Measurements from ENCODE around the gene TP63. TPM values are rescaled to one million over a fixed set of nuclear protein-coding genes. Genes with fewer than 3 reads are reported as not detected.

Gene TP63
- total RNA-seq, 2 donors from 2014 or later, result 0.31 to 0.35 TPM

GRCh38 chr3:189756582-189757078 is 125.4 kb downstream of the TP63 start:
- intact Hi-C loops (cut with DNase I), result no loop called here

DNA sequence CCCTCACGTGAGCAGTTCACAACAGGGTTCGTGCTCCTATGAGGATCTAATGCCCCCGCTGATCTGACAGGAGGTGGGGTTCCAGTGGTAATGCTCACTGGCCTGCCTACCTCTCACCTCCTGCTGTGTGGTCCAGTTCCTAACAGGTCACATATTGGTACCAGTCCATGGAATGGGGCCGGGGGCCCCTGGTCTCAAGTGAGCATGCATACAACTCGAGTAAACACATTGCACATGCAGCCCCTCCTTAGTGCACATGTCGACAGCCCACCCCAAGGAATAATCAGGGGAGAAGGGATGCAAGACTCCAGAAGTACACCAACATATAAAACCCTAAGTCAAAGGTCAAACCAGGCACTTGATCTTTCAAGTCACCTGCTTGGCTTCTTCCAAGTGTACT is 127.0 kb downstream of the TP63 start:
- intact Hi-C loops (cut with DNase I), result no loop called here
- DNase-seq, result no peak
- no peak for ATAC-seq

More at GRCh38 chr3:189756582-189757078, 125.4 kb downstream of the TP63 start:
- DNase-seq (no peak), ATAC-seq (no peak)

DNA sequence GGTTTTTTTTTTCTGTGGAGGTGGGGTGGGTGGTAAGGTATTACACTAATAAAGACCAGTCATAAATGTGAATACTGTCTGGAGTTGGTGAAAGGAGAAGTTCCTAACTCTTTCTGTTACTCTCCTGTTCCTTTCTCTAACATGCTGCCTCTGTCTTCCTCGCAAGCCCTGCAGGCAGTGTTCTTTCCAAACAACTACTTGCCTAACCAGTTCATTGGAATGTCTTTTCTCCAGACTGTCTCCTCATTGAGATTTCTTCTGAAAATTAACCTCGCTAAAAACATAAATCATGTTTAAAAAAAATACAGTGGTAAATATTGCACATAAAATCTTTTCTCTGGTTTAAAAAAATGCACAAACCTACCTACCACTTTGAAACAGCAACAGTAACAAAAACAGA is 135.2 kb downstream of the TP63 start:
- ATAC-seq, result no peak
- intact Hi-C loops (cut with DNase I), result no loop called here

DNA sequence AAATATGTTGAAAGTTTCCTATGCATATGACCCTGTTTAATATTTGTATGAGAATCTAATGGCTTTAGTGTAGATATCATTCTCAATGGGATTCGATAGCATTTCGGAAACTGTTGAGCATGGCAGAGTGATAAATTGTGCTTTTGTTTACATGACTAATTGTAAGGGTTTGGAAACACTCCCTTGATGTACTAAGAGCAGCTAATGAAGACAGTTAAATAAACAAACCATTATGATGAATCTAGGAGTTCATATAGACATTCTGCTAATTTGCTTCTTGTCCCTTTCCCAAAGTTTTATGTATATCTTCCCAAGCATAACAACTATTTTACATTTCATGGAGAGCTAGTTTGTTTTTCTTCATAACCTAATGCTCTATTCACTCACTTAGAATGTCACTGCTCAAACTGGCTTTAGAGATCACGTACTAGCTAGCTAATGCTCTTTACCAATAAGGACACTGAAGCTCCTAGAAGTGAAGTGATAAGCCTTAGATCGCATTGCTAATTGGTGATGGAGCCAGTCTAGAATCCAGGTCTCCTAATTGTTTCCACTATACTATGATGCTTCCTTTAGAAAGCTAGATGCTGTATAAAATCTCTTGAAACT is 140.8 kb downstream of the TP63 start:
- intact Hi-C loops (cut with DNase I), result no loop called here
- ATAC-seq (no peak), DNase-seq (no peak)

More for the DNA sequence above, 135.2 kb downstream of the TP63 start:
- no peak for DNase-seq

GRCh38 chr3:189772584-189772983 is 141.4 kb downstream of the TP63 start:
- DNase-seq (no peak), ATAC-seq (peak in 1 of 2 donors; percentile 53)
- intact Hi-C loops (cut with DNase I), result no loop called here

DNA sequence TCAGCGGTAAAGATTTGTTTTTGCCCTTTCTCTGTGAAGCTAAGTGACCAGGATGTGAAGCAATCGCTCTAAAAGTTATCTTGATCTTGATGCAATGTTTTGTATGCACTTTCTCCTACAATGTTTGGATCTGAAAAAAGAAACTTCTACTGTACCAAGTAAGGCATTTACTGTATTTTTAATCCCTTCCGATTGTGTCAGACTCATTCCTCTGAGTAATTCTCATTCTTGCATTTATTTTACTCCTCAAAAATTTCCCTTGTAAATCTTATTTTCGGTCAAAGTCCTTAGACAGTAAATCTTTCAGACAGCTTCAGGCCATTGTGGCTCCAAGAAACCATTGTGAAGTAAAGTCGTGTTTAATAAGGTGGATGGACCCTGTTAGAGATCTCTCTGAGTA is 141.9 kb downstream of the TP63 start:
- ATAC-seq (peak in 1 of 2 donors; percentile 39), DNase-seq (no peak)
- intact Hi-C loops (cut with DNase I), result no loop called here

DNA sequence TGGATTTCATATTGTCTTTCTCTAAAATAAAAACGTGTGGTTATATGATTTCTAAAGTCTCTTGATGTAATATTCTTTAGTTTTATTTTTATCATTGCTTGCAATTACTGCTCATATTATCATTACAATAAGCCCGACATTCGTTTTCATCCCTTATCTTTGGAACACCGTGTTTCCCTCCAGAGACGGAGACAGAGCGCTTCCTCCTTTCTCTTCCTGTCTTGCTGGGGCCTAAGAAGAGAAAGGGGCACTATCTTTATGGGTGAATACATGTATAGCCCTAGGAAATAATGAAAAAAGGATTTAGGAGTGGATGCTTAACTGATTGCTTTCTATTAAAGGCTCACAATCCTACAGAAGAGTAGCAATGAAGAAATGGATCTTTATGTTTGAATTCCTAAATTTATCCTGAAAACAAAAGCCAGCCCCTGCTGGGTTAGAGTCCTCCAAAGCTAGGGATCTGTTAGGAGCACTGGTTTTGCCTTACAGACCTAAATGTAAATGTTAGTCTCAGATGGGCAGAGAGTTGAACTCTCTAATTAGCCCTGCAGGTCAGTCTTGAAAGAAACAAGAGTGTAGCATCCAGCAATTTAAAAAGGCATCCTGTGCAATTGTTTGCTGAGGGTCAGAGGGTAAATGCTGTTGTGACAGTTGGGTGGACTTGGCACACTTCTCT is 145.1 kb downstream of the TP63 start:
- intact Hi-C loops (cut with DNase I), result no loop called here
- no peak for DNase-seq

DNA sequence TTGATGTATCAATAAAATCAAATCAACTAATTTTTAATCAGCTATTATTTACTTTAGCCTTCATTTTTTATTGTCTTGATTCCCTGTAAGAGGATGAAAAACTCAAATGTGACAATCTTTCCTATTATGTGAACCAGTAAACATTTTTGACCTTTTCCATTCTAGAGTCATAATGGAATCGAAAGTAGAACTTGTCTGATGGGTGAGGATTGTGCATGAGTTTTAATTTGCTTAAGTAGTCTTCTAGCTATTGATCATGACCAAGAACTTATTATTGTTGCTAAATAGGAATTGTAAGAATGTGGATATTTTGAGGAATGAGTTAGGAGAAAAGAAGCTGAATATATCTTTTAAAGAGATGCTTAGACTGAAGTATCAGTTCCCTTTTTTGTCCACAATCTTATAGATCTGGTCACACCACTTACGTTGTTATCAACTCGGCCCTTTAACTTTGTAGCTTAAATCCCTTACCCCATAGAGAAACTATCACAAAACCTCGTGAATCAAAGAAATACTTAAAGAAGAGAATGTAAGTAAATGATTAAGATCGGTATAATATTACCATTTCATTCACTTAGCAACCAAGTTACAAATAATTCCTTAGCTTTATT is 147.3 kb downstream of the TP63 start:
- ATAC-seq, result no peak
- DNase-seq, result no peak
- intact Hi-C loops (cut with DNase I), result no loop called here

More for the DNA sequence above, 145.1 kb downstream of the TP63 start:
- no peak for ATAC-seq

GRCh38 chr3:189779166-189779565 is 148.0 kb downstream of the TP63 start:
- DNase-seq (no peak), ATAC-seq (no peak)
- intact Hi-C loops (cut with DNase I), result no loop called here

- no peak for ATAC-seq
- no peak for DNase-seq
- intact Hi-C loops (cut with DNase I), result no loop called here
These were observed 149.5 kb downstream of the TP63 start for GRCh38 chr3:189780546-189781270.

DNA sequence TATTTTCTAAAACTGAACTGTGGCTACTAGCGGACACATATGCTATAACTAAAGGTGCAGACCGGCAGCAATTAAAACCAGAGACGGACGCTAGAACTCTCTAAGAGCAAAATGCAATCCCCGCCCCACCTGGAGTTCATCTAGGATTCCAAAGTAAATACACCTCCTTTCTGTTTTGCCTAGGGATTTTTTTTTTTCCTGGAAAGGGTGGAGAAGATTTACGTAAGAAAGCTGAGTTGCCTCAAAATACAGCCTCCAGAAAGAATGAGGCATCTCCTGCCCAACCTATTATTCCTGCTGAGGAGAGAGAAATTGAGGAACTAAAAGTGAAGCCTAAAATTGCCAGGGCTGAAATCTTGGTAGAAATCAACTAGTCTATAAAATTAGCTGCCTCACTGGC is 150.2 kb downstream of the TP63 start:
- DNase-seq (no peak), ATAC-seq (peak in 1 of 2 donors; percentile 74)
- intact Hi-C loops (cut with DNase I), result no loop called here

DNA sequence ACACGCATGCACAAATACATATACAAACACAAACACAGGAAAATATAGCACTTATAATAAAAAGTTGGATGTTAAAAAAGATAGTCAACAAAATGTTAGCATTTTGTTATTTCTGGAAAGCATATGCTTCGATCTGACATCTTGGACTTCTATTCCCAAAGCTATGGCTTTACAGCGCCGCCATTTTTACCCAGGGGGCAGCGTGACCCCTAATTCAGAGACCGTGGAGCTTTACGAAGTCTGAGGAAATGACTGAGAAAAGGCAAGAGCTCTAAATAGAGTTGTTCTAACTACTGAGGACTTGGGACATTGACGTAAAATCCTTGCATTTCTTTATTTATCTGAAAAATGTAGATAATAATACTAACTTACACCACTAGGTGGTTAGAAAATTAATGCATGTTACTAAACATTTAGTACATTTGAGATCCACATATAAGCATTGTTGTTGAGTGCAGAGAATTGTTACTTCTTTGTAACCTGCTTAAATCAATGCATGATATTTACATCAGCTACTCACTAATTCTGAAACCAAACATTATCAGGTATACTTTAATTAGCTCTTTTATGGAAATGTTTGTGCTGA is 155.4 kb downstream of the TP63 start:
- ATAC-seq (no peak), DNase-seq (no peak)
- intact Hi-C loops (cut with DNase I), result no loop called here

DNA sequence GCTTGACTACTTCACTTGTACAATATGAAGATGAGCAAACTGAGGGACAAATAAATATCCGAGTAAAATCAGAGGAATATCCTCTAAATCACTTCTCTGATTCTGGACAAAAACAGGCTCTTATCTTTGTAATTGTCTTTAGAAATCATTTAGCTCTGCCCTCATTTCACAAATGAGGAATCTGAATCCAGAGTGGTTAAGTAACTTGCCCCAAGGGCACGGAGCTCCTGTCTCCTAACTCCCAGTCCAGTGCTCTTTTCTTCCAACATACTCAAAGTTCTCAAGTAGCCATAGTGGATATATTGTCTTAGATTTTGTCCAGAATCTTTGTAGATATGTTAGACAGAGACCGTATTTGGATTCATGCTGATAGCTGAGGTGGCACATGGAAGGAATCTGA is 156.0 kb downstream of the TP63 start:
- DNase-seq, result no peak
- intact Hi-C loops (cut with DNase I), result no loop called here

GRCh38 chr3:189787632-189788031 is 156.4 kb downstream of the TP63 start:
- intact Hi-C loops (cut with DNase I), result no loop called here
- ATAC-seq, result no peak

More for the DNA sequence above, 156.0 kb downstream of the TP63 start:
- ATAC-seq, result no peak

GRCh38 chr3:189789432-189789831 is 158.2 kb downstream of the TP63 start:
- no peak for ATAC-seq
- no peak for DNase-seq
- intact Hi-C loops (cut with DNase I), result no loop called here

More at GRCh38 chr3:189787632-189788031, 156.4 kb downstream of the TP63 start:
- no peak for DNase-seq

DNA sequence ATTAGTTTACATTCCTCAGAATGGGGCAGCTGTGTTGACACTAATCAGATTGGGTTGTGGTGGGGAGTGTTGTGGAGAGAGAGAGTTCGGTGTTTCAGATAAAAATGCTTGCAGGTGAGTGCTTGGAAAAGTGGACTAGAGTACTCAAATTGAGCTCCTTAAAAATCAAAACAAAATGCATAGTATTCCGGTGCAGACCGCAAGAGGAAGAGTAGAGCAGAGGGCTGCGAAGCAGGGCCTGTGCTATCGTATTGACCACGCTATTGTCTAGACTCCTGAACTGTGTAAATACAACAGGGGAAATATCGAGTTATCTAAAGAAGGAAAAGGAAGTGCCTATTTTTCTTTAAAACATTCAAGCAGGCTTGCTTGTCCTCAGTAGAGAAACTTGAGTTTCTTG is 159.5 kb downstream of the TP63 start:
- intact Hi-C loops (cut with DNase I), result no loop called here
- no peak for ATAC-seq
- DNase-seq, result no peak

DNA sequence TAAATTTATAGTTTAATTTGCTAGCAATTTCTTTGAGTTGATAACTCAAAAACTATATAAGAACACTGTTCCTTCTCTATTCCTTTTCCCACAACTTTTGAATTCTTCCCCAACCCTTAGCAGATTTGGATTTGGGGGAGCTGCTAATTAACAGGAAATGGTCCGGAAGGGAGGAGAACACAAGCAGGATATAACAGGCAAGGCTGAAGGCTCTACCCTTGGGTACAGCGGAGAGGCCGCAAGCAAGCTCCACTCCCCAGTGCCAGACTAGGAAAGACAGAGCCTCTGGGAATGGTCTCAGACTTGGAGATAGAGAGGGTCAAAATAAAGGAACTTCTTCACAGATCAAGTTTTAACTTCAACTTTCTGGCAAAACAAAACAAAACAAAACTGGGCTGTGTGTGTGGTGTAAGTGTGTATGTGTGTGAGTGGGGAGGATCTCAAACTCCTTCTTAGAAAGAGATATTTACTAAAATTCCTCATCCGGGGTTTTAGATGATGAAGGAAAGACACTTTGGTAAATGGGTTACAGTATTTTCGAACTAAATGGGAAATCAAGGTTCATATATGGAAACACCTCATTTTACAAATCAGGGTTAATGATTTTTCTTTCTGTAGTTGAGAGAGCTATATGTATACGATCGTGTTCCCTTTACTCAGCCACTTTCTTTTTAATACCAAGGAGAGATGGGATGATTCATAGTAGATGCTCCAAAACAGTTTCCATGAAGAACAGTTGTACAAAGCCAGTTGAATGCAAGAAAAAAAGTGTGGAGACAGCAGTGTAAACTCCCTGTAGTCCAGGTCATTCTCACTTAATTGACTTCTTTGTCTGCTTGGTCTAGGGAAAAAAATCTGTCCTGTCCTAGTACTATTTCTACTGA is 161.1 kb downstream of the TP63 start:
- ATAC-seq, result no peak
- intact Hi-C loops (cut with DNase I), result no loop called here
- no peak for DNase-seq

- DNase-seq (no peak), ATAC-seq (no peak)
- intact Hi-C loops (cut with DNase I), result no loop called here
These were observed 163.3 kb downstream of the TP63 start for GRCh38 chr3:189794518-189794917.

All from left cardiac atrium (tissue), 4 donors.